HCT116 (cell line): ENCODE results near the gene SPTLC3.

Experiments
- EZH2 ChIP-seq: fragments of 200-600 bp; sonication (generic); IDR thresholded peaks from 2 replicates; pipeline ENCODE4 v1.6.1; 2017; ENCODE audit warnings: antibody characterized with exemption, mixed run types
- EZH2phosphoT487 ChIP-seq: fragments of 200-600 bp; IDR thresholded peaks from 2 replicates; pipeline ENCODE4 v1.6.1; 2018; ENCODE audit warnings: antibody characterized with exemption, borderline replicate concordance
- JUND ChIP-seq: IDR thresholded peaks from 2 replicates; pipeline ENCODE4 v1.6.1; 2012
- POLR2A ChIP-seq: IDR thresholded peaks from 2 replicates; pipeline ENCODE4 v1.7.0; 2011; ENCODE audit warnings: borderline replicate concordance; ENCODE audit not compliant: insufficient read depth, insufficient read length; ENCODE audit errors: extremely low read depth
- POLR2AphosphoS5 ChIP-seq: IDR thresholded peaks from 2 replicates; pipeline ENCODE4 v1.6.1; 2011; ENCODE audit warnings: mild to moderate bottlenecking, low read depth, low read length, moderate library complexity
- SIN3A ChIP-seq: IDR thresholded peaks from 2 replicates; pipeline ENCODE4 v1.6.1; 2012; ENCODE audit warnings: low read depth
- SP1 ChIP-seq: IDR thresholded peaks from 2 replicates; pipeline ENCODE4 v1.6.1; 2012; ENCODE audit warnings: low read depth
- SRF ChIP-seq: IDR thresholded peaks from 2 replicates; pipeline ENCODE4 v1.6.1; 2012; ENCODE audit warnings: low read depth
- YY1 ChIP-seq: IDR thresholded peaks from 2 replicates; pipeline ENCODE4 v1.6.1; 2011; ENCODE audit warnings: low read length, low read depth, moderate library complexity, mild to moderate bottlenecking; ENCODE audit not compliant: insufficient replicate concordance; ENCODE audit errors: extremely low read depth
- ZFX ChIP-seq: fragments of 450-650 bp; IDR thresholded peaks from 2 replicates; pipeline ENCODE4 v1.6.1; 2017
- ZNF274 ChIP-seq: fragments of 200-500 bp; sonication (Bioruptor generic); IDR thresholded peaks from 2 replicates; pipeline ENCODE4 v1.6.1; 2014; ENCODE audit warnings: mild to moderate bottlenecking, low read depth, low read length, inconsistent platforms
- TF ChIP-seq, protein P1 (sequence below): IDR thresholded peaks from 2 replicates; pipeline ENCODE4 v1.6.1; 2012
- TF ChIP-seq, protein P2 (sequence below), 3 experiments: fragments of 200-600 bp in 1 of 3; sonication (generic) in 1 of 3; IDR thresholded peaks in 2 of 3; conservative IDR thresholded peaks in 1 of 3; 2 replicates each; pipeline ENCODE4 v1.5.1; 2012 to 2017; ENCODE audit warnings: low read depth in 2 of 3, low read length in 2 of 3, antibody characterized with exemption in 1 of 3, borderline replicate concordance in 1 of 3, control low read depth in 1 of 3, mild to moderate bottlenecking in 1 of 3, mixed read lengths in 1 of 3, mixed run types in 1 of 3, moderate library complexity in 1 of 3; ENCODE audit not compliant: insufficient read depth in 1 of 3

DNA sequence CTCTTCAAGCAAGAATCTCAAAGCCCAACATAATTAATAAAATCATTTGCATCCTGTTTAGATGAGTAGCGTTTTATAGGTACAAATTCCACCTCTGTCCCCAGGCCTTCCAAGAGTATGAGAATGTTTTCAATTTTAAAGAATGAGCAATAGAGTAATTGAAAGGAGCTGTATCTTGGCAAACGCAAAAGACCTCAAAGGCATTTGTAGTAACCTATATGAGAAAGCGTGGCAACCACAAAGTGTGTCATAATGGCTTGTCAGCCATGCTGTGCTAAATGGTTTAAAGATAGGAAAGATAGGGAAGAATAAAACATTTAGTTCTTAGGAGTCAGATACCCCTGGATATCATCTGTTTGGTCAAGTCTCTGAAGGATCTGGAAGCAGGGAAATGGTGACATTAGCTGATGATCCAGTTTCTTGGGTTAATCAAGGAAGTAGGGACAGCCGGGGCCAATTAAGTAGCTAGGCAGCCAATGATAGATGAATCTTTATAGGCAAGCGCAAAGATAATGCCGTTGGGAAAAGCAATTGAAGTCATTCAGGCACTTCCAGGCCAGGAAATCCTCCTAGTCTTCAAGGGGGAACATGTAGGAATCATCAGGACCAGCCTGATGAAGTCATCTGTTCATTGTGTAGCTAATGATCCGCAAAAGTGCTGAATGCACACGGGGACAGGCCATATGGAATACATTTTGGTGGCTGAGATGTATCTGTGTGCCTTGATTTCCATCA lies 140.8 kb downstream of the SPTLC3 start:
- TF ChIP-seq JUND (no peak), ZNF274 (no peak), POLR2AphosphoS5 (no peak), EZH2phosphoT487 (no peak), POLR2A (no peak), YY1 (no peak), SIN3A (no peak), EZH2 (no peak), SP1 (no peak), ZFX (no peak), SRF (no peak)
- TF ChIP-seq, protein P1, sequence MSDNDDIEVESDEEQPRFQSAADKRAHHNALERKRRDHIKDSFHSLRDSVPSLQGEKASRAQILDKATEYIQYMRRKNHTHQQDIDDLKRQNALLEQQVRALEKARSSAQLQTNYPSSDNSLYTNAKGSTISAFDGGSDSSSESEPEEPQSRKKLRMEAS = no peak
- TF ChIP-seq, protein P2, sequence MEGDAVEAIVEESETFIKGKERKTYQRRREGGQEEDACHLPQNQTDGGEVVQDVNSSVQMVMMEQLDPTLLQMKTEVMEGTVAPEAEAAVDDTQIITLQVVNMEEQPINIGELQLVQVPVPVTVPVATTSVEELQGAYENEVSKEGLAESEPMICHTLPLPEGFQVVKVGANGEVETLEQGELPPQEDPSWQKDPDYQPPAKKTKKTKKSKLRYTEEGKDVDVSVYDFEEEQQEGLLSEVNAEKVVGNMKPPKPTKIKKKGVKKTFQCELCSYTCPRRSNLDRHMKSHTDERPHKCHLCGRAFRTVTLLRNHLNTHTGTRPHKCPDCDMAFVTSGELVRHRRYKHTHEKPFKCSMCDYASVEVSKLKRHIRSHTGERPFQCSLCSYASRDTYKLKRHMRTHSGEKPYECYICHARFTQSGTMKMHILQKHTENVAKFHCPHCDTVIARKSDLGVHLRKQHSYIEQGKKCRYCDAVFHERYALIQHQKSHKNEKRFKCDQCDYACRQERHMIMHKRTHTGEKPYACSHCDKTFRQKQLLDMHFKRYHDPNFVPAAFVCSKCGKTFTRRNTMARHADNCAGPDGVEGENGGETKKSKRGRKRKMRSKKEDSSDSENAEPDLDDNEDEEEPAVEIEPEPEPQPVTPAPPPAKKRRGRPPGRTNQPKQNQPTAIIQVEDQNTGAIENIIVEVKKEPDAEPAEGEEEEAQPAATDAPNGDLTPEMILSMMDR (IDR thresholded peaks at IDR 0.05 in 2 of 3, conservative IDR thresholded peaks at IDR 0.05 in 1 of 3; ENCODE audit: borderline replicate concordance in 1 of 3, insufficient read depth in 1 of 3, low read depth in 2 of 3, low read length in 2 of 3) = no peak
